HG02678 (cell line): ENCODE measurements around the gene CNNM2.
"Not testable (repeated sequence)": the region's sequence is repeated elsewhere in the genome, so short reads cannot be mapped to it uniquely, and the experiment has no call there.

Experiments
- ATAC-seq: cut with Tn5 transposase; IDR thresholded peaks from one replicate; pipeline ENCODE4 v1.9.1; 2021; ENCODE audit warnings: mild to moderate bottlenecking, moderate library complexity; ENCODE audit not compliant: unreplicated experiment

CNNM2 gene

DNA sequence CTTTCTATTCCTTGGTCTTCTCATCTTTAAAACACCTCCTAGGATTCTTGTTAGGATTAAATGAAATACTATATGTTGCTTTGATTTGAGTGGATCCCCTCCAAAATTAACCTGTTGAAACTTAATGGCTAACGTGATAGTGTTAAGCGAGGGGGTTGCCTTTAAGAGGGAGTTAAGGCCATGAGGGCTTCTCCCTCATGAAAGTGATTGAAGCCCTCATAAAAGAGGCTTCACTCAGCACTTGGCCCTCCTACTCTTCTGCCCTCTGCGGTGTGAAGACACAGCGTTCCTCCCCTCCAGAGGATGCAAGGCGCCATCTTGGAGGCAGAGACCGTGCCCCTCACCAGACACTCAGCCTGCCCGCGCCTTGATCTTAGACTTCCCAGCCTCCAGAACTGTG, 46.6 kb downstream of the CNNM2 start:
- ATAC-seq, result no peak

DNA sequence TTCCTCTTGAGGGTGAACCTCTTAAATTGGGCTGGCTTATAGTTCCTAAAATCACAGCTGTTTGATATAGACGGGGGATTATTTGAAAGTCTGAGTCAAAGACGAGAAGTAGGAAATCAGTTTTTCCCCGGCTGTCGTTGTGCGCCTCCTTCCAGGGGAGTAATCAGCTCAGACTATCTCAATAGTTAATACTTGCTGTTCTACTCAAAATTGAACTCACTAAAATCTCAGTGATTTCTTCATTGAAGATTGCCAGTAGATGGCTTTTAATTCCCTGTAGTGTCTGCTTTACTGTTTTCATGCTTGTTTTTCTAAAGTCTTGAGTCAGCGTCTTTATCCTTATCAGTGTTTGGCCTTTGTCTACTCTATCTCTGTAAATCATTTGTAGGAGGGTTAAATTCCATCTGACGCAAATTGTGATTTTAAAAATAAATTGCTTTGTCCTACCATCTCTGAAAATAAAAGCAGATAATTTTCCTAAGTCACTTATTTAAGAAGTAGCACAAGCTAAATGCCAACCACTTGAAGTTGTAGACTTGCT, 47.3 kb downstream of the CNNM2 start:
- ATAC-seq, result no peak

DNA sequence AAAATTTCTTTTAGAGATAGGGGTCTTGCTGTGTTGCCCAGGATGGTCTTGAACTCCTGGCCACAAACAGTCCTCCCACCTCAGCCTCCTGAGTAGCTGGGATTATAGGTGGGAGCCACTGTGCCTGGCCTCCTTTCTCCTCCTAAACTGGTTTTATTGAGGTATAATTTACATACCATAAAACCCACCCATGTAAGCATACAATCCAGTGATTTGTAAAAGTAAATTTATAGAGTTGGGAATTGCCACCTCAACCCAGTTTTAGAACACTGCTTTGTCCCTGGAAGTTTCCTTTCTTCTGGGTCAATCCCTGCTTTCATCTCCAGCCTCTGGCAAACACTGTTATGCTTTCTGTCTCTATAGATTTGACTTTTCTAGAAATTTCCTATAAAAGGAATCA, 49.0 kb downstream of the CNNM2 start:
- ATAC-seq, result no peak

DNA sequence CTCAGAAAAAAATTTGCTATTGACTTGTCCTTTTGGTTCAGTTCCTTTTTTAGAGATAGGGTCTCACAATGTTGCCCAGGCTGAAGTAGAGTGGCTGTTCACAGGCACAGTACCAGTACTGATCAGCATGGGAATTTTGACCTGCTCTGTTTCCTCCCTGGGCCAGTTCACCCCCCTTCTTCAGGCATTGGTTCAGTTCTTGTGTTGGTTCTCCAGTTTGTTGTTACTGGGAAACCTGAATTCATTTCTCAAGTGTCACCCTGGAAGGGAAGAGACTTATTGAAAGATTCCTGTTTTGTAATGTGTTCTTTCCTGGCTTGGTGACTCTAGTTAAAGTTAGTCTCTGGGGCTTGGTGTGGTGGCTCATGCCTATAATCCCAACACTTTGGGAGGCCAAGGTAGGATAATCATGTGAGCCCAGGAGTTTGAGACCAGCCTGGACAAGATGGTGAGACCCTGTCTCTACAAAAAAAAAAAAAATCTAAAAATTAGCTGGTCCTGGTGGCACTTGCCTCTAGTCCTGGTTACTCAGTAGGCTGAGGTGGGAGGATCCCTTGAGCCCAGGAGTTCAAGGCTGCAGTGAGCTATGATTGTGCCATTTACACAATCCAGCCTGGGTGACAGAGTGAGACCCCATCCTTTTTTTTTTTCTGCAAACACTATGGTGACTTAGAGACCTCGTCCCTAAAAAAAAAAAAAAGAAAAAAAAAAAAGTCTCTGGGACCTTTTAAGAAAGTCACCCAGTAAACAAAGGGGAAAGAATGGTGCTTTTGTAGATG, 52.7 kb downstream of the CNNM2 start:
- ATAC-seq, result no peak

DNA sequence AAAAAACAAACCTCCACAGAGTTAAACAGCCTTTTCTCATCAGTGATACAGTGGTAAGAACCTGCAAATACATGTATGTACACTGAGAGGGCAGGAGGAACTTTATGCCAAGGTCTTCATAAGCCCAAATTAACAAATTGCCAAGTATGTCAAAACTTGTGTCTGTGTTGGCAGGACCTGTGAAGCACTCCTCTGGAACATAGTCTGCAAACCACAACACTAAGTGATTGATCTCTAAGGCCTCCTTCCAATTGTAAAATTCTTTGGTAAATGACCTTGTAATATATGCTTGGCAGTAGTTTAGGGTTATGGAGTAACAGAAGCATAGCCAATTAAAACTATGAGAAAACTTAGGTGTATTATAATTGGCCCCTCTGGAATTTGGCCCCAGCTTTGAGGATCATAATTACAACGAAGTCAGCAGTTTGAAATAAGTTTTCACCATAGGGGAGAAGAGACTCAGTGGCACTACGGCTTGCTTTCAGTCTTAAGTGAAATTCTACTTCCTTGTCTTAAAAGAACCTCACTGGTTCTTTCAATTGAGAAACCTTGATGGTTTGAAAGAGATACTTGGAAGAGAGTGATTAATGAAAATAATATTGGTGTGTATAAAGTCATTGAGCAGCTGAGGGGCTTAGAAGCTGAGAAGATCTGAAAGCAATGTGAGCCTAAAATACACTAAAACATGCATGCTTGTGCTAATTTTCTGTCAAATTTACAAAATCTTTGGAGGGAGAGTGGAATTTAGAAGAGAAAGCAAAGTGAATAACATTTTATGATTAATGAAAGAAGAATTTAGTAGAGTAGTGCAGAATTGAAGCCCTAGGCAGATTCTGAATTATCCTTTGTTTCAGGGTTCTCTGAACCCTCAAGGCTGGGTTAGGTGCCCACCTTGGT, 57.6 kb downstream of the CNNM2 start:
- no peak for ATAC-seq

DNA sequence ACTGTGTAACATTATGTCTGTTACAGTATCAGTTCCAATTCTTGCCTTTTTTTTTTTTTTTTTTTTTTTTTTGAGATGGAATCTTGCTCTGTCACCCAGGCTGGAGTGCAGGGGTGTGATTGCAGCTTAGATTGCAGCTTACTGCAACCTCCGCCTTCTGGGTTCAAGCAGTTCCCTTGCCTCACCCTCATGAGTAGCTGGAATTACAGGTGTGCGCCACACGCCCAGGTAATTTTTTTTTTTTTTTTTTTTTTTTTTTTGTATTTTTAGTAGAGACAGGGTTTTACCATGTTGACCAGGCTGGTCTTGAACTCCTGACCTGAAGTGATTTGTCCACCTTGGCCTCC, 58.3 kb downstream of the CNNM2 start:
- not testable (repeated sequence) for ATAC-seq

DNA sequence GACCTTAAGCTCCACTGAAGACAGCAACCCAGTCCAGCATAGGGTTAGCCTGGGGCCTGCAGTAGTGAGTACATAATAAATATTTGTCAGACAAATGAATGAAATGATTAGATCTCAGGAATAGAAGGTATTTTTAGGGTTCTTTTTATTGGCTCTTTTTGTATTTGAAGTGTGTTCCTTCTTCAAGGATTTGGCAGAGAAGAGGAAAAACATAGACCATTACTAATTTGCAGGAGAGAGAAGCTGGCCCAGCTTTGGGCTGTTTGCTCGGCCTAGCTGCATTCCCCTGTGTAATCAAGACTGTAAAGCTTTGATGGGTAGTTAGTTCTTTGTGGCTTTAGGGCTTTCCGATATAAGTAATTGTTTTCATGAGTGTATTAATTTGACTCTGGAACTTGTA, 64.2 kb downstream of the CNNM2 start:
- no peak for ATAC-seq

DNA sequence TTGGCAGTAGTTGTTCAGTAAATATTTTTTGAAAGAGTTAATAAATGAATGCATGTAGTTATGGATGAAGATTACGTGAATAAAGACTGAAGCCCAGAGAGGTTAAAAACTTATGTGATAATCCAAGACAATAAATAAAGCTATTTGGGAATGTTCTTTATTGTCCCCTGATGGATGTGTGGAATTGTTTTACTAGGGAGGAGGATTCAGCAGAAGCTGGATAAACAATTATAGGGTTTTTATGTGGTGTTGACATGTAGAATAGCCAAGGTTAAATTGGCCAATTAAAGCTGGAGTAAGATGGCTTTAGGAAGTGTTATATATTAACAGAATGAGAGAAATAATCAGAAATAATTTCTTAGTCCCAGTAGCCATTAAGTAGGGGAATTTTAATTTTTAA, 66.0 kb downstream of the CNNM2 start:
- ATAC-seq, result no peak

DNA sequence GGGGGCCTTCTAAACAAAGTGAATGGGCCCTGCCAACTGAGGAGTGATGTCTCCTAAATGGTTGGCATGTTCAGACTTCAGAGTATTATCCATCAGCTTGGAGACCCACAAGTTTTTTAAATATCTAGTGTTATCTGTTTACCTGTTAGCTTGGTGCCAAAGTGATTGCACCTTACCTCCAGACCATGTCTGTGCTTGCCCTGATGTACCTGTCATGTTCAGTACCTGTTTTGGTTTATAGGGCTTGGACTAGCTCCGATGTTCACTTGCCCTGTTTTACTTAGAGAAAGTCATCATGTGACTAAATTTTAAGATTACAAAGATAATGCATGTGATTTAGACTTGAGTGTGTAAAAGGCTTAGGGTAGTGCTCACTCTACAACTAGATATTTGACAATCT, 67.7 kb downstream of the CNNM2 start:
- ATAC-seq, result no peak

DNA sequence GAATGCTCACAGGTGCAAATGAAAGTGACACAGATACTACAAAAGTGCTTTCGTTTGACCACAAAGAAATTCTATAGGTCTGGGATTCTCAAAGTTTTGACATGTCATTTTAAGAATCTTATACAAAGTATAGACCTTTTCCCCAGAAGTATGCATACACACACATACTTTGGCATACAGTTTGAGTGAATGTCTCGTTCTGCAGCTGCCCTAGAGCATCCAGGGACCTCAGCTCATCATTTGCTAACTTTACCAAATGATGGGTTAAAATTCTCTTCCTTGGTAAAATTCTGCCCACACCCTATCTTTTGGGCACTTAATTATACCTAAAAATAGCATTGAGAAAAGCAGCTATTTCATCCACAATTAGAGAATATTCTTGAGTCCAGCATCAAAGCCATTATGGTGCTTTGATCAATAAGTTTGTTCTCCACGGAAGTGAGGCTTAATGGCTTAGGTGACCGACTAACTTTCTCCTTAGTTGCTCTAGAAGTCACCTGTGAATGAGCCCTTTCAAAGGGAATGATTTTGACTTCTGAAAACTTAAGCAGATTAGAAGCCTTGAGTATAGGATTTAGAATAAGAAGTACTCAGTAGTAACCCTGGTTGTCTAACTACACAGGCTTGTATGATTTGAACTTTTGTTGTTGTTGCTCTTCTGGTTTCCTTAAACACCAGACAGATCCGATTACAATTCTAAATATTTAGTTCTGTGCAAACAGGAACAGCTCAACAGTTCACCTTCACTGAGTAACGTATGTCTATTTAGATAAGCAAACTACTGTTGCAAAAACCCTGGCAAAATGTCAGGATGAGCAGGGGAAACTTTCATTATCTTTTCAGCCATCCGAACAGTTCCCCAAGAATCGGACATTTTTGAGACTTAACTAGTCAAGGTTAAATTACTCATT, 70.6 kb downstream of the CNNM2 start:
- no peak for ATAC-seq

DNA sequence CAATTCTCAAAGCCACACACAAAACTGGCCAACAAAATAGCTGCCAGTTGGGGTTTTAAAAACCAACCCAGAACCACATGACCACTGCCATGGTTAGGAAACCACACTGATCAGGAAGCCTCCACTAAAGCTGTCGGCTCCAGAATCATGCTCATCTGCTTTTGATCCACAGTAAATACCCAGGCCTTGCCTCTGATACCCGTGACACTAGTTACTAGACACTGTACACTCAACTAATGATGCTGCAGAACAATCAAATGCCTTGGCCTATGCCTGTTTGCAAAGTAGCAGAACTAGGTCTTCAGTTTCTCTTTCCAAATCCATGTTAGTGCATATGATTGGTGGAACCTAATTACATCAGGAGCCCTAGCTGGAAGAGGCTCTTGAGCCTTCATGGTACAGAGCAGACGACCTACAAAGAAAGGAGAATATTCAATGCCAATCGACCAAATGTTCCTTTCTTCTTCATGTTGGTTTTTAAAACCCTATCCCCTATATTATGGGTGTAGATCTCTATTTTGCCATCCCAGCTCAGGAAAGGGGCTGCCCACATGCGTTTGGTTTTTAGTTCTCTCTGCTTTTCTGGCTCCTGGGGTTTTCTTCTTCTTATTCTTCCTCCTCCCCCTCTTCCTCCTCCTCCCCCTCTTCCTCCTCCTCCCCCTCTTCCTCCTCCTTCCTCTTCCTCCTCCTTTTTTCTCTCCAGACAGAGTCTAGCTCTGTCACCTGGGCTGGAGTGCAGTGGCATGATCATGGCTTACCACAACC, 76.6 kb downstream of the CNNM2 start:
- ATAC-seq, result no peak

DNA sequence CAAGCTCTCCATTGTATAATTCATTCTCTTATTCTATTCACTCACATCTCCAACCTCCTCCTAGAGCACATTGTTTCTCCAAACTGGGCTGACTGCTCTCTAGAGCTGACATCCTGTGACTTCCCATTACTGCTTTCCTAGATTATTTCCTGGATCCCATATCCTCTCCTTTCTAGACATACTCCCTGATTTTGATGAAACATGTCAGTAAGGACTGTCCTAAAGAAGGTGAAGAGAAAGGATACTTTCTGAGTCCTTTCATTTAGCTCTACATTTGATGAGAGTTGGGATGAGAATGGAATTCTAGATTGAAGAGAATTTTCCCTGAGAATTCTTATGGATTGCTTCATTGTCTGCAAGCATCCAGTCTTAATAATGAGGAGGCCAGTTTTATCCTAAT, 78.8 kb downstream of the CNNM2 start:
- no peak for ATAC-seq

DNA sequence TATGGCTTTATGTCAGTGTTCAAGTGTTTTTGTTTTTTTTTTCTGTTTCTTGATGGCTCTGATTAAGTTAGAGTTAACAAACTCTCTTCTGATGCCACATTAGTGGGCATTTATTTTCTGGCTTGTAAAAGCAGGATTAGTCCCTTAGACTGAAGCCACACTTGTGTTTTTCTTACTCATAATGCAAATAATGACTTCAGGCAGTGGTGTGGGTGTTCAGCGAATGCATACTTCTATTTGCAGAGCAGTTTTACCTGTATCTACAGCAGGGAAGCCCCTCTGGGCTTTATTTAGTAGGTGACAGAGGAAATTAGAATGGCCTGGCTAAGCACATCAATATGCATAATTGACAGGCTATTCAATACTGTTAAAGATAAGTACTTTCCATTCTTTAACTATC, 79.9 kb downstream of the CNNM2 start:
- ATAC-seq, result no peak

DNA sequence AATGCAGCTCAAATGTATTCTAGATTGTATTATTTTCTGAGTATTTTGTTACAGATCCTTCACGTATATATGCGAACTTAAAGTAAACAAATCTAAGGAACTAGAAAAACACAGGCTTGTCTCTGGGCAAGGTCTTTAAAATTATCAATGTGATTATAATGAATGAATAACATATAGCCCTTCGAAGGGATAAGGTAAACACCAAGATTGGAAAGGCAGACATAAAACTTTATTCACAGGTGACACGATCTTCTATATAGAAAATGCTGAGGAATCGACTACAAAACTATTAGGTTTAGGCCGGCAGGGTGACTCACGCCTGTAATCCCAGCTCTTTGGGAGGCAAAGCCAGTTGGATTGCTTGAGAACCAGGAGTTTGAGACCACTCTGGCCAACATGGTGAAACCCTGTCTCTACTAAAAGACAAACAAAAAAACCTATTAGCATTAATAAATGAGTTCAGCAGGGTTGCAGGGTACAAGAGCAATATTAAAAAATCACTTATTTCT, 80.4 kb downstream of the CNNM2 start:
- no peak for ATAC-seq

DNA sequence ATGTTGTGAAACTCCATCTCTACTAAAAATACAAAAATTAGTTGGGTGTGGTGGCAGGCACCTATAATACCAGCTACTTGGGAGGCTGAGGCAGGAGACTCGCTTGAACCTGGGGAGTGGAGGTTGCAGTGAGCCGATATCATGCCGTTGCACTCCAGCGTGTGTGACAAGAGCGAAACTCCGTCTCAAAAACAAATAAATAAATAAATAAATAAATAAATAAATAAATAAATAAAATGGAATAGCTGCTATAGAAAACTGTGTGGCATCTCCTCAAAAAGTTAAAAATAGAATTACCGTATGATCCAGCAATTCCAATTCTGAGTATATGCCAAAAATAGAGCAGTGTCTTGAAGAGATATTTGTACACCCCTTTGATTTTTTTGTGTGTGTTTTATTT, 82.0 kb downstream of the CNNM2 start:
- not testable (repeated sequence) for ATAC-seq

DNA sequence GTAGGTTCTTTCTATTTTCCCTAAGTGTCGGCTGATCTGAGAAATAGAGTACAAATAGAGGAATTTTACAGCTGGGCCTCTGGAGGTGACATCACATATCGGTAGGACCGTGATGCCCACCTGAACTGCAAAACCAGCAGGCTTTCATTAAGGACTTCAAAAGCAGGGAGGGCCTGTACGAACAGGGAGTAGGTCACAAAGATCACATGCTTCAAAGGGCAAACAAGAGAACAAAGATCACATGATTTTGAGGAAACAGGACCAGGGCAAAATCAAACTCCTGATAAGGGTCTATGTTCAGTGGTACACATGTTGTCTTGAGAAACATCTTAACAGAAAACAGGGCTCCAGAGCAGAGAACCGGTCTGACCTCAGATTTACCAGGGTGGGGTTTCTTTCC, 88.9 kb downstream of the CNNM2 start:
- ATAC-seq, result no peak

DNA sequence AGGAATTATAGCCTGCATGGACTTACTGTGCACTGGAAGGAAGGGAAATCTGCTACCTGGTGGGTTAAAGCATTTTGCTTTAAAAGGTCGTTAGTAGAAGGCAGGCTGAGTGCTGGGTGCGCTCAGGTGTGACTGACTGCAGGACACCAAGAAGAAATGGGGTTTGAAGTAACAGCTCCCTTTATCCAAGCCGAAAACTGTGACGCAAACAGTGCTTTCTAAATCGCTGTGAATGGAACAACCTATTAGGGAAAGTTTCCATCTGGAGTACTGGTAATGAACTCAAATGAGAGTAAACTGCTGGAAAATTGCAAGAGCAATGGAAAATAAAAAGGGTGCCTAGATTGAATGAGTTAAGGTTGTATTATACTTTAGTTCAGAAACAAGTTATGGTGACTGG, 95.3 kb downstream of the CNNM2 start:
- ATAC-seq, result no peak

DNA sequence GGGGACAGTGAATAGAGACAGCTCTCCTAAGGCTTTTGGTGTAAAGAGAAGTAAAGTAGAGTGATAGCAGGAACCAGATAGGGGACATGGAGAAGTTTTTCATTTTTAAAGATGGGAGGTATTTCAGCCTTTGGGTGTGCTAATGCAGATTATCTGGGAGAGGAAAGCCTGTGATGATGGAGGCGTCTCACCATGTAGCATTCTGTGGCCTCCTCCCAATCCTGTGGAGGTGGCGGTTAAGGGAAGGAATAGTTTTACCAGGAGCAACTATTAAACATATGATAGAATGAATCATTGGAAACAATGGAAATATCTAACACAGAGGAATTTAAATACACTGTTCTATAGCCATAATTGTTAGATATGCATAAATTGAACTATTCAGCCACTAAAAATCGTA, 101.3 kb downstream of the CNNM2 start:
- no peak for ATAC-seq

DNA sequence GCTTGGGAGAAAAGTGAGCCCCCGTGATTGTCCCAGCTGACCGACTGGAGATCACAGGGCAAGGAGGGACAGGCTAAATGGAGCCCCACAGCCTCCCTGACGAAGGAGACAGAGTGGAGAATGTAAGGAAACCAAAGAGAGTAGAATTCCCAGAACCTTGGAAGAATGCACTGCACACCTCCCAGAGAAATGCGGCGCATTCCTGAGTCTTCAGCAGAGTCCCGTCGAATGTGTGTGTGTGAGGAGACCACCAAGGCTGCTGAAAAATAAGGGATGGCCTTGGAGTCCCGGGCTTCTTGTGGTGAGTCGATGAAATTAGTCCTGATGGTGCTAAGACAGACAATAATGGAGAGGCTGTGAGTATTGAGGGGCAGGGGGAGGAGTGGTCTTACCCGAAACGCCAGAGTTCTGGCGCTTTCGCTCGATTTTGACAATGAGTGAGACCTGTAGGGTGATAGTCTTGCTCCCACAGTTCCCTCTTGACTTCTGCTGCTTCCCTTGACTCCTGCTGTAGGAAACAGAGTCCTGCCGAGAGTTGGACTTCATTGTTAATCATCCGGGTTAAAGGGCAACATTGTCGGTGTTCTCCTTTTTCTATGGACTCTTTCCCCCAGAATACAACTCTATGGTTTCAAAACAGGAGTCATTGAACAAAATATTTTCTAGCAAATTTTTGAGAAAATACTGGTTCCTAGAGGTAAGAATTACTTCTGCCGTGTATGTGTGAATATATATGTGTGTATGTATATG, 103.2 kb downstream of the CNNM2 start:
- no peak for ATAC-seq
